ENCODE data around the gene XRCC5. TPM values are rescaled to one million over a fixed set of nuclear protein-coding genes. Genes with fewer than 3 reads are reported as not detected.

The XRCC5 gene
- polyA plus RNA-seq, 5 donors: 229 to 380 (median 295) TPM

DNA sequence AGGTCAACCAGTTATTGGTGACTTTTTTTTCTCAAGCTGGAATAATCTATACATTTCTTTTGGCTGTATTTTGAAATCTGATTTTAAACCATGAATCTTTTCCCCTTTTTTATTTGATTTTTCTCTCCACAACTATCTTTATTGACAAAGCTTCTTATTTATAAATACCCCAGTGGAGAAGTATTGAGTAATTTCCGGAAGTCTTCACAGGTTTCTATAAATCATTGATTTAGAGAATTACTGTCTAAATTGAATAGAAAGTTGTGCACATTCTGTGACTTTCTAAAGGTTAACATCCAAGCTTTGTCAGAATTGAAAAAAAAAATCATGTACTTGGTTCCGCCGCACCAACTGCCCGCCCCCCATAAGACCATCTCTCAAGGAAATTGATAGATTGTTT lies 39.8 kb downstream of the XRCC5 start:
- no peak for DNase-seq

DNA sequence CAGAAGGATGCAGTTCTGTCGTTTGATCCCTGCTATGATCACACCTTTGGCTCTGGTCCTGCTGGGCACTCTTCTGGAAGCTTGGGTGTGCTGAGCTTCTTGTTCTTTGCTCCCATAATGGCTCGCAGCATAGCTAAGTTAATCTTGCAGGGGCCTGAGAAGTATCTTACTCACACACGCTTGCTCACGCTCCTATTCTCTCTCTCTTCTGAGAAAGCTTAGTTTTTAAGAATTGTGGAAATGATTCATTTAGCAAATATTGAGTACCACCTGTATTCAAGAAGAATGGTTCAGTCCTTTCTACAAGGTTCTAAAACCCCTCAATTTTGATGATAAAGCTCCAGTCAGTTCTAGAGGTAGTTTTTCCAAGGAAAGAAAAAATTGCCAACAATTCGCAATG lies 40.6 kb downstream of the XRCC5 start:
- DNase-seq: no peak

DNA sequence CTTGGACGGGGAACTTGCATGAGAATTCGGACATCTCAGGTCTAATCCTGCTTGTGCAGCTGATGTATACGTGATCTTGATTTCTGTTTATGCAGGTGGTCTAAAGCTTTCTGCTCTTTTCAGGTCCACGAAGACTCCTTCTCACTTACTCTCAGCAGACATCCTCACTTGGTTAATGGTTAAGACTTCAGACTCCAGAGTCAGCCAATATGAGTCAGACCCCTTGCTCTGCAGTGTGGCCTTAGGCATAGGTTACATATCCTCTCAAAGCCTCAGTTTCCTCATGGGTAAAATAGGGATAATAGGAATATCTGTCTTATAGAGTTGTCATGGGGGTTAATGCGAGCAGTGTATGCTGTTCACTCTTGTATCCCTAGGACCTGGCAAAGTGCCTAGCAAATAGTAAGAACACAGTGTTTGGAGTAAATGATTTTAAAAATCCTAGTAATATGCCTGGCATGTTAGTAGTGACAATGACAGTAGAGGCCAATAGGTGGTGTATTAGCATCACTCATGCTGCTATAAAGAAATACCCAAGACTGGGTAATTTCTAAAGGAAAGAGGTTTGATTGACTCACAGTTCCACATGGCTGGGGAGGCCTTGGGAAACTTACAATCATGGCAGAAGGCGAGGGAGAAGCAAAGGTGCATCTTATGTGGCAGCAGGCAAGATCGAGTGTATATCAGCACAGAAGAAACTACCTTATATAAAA lies 42.3 kb downstream of the XRCC5 start:
- no peak for DNase-seq

DNA sequence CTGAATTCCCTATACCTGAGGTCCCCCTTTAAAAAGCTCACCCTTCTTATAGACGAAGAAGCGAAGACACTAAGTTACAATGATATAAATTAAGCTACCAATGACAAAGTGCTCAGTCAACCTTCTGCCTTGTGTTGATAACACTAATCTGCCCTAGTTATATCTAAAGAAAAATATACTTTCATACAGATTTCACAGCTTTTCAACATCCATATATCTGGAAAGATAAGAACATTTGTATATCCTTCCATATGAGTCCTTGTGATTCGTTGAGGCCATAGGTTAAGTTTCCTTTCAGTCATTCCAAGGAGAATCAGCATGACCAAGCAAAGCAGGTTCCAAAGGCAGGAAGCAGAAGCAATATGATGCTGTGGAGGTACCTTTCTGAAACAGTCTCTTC lies 46.8 kb downstream of the XRCC5 start:
- DNase-seq: no peak

DNA sequence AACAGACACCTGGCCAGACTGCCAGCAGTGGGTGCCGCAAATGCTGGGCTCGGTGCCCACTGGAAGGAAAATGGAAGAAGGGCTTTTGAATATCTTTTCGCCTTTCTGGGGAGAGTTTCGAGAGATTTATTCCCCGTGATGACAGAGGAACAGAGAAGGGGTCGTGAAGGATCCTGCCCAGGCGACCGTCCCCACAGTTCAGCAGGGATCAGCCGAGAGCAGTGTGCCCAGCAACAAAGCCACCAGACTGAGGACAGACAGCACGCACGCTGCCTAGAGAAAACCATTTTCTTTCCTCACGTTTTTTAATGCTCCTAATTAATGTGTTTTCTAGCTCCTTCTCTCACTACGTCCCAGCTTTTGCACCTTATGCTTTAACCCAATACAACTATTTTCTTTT lies 47.7 kb downstream of the XRCC5 start:
- DNase-seq: no peak

DNA sequence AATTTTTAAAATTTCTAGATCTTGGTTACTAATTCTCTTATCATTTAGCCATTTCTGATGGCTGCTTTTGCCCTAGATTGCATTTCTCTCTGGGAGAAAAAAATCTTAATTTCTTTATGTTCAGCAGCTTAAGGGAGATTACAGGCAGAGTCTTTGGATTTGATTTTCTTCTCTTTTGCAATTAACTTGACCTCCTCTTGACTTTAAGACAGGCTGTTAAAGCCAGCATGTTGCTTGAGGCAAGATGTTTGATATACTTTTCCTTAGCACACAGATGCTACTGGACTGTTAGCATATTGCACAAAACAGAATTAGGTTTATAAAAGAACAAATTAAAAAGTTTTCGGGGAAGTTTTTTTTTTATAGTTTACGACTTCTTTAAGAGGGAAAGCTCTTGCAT lies 50.0 kb downstream of the XRCC5 start:
- DNase-seq: peak; percentile 12 to 14

DNA sequence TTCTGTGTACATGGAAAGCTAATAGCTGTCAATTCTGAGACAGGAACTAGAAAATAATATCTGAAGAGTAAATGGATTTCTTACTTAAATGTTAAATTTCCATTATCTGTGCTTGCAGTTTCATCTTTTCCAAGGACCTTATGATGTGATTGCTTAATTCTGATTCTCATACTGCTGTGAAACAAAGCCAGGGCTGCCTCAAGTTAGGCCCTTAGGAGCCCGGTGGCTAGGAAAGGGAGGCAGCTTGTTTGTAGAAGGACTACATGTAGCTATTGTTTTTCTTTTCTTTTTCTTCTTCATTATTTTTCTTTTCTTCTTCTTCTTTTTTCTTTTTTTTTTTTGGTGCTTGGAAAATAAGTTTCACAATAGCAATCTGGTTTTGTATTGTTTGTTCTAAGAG lies 50.5 kb downstream of the XRCC5 start:
- no peak for DNase-seq

DNA sequence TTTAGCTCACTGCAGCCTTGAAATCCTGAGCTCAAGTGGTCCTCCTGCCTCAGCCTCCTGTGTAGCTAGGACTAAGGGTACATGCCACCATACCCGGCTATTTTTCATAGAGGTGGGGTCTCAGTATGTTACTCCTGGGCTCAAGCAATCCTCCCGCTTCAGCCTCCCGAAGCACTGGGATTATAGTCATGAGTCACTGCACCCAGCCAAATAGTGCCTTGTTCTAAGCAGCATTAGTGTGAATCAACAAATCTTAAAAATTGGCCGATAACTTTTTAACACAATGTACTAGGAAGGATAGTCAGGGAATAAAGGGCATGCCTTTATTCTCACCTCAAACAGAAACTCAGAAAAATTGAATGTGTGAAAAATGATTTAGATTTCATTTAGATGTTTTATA lies 51.6 kb downstream of the XRCC5 start:
- DNase-seq: no peak

DNA sequence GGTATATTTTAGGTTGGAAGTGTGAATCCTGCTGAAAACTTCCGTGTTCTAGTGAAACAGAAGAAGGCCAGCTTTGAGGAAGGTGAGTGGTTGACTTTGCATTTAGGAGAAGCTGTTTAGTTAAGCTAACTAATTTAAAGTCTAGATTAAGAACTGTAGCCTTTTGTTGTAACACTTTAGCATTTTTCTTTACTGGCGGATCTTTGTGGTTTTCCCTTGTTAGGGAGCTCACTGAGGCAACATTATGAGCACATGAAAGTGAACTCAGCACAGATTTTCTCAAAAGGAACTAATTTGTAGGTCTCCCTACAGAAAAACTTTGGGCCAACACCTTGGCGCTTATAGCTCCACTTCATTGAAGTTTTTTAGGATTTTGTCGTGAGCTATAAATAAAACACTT lies 52.8 kb downstream of the XRCC5 start:
- DNase-seq: no peak

DNA sequence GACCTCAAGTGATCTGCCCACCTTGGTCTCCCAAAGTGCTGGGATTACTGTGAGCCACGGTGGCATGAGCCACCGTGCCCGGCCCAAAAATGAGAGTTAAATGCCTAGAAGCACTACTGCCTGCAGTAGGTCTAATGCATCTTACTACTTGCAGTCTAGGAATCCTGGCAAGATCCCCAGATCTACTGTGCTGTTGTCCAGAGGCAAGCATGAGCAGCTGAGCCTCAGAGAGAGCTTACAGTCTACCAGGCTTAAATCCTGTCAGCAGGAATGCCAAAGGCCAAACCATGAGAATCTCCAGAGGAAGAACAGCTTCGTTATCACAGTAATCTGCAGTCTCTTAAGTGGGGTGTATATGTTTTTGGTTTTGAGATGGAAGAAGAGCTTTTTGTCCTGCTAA lies 54.4 kb downstream of the XRCC5 start:
- DNase-seq: no peak

DNA sequence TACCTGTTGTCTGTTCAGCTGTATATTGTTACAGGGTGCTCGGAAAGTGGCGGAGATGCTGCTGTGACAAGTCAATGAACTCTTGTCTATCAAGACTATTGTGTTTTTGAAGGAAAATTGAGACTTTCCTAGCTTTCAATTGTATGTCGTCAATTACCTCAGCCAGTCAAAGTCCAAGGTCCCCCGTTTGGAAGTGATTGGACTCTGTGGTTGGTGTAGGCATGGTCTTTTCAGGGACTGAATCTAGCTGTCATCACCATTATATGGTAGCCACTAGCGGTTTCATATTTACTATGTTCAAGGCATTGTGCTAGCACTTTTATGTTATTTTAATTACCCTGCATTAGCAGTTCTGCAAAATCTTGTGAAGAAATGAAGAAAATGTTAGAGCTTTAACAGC lies 54.9 kb downstream of the XRCC5 start:
- no peak for DNase-seq

DNA sequence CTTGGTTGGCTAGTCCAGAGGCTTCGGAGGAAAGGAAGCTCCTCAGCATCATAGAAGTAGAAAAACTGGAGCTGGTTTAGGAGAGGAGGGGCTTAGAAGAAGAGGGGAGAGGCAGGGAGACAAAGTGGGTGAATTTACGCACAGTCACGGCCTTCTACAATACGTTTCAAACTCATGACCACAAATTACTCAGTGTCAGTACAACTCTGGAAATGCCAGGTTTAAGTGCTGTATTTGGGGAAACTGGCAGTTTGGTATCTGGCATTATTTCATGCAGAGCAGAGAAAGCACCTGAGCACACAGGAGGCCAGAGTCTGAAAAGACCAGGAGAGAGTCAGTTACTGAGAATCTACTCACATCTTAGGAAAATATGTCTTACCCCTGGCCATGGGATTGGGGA lies 55.4 kb downstream of the XRCC5 start:
- no peak for DNase-seq

DNA sequence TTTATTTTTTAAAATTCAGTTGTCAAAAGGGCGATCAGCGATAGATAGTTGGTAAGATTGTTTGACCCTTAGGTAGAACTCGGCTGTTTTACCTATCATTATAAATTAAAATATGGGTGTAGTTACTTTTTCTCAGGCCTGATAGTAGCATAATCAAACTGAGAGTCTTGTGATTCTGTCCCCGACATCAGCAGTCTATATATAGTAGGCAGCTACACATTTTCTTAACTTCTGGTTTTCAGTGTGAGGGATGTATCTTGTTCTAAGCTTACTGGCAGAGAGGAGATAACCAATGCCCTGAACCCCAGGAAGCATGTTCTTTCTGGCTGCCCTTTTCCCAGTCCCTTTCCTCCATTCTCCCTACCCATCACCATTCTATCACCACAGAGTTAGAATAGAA lies 56.6 kb downstream of the XRCC5 start:
- DNase-seq: no peak

DNA sequence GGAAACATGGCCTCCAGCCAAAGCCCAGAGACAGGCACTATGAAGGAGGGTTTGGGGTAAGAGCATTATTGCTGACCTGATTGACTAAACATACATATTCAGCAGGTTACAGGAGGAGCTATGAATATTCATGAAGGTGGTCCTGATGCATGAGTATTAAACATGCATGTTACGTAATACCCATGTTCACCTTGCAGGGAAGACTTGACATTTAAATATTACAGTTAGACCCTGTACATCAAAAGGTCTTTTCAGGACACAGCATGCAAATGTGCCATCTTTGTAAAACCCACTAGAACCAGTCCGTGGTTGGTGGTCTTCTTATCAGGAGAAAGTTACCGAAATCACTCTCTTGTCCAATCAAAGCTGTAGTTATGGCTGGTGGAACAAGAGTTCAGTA lies 59.9 kb downstream of the XRCC5 start:
- DNase-seq: no peak

DNA sequence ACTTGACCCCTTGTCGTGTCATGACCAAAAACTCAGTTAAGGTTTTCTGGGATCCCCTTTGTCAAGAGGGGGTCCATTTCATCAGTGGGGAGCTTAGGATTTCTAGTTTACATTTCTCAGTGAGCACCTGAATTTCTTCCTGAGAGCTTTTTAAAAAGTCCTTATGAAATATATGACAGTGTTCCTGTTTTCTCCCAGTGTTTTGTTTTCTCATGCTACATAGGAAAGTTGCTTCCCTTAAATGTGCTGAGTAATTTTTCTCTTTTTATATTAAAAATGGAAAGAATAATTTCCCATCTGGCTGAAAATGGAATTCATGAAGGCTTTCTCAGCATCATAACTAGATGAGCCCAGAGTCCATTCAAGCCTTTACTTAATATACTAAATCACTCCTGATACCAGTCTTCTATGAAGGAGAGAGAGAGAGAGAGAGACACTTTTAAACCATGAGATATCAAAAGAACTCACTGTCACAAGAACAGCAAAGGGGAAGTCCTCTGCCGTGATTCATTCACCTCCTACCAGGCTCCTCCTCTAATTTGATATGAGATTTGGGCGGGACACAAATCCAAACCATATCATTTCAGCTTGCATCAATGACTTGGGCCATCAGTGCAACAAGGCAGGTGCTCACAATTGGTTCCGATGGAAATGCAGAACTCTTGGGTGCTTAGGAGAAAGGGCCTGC lies 61.1 kb downstream of the XRCC5 start:
- no peak for DNase-seq

DNA sequence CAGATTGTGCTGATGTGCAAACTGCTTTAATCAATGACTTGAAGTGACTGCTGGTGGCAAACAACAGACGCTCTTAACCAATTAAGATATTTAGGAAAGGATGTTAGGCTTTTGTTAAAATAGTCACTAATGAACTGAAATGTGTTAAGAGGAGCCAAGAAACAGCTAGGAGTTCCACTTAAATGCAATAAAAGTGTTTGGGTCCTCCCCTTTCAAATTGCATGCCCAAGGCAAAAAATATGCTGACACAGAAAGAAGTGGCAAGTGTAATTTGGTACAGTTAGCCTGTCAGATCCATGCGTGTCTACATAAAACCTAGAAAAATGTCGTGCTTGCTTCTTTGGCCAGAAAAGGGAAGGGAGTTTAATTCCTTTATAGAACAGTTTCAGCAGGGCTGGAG lies 61.9 kb downstream of the XRCC5 start:
- no peak for DNase-seq

DNA sequence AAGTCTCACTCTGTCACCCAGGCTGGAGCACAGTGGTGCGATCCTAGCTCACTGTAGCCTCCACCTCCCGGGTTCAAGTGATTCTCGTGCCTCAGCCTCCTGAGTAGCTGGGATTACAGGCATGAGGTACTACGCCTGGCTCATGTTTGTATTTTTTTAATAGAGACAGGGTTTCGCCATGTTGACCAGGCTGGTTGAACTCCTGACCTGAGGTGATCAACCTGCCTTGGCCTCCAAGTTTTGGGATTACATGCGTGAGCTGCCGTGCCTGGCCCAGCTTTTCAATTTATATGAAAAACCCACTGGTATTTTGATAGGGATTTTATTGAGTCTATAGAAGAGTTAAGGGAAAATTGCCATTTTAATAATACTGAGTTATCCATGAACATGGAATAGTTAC lies 63.3 kb downstream of the XRCC5 start:
- no peak for DNase-seq

DNA sequence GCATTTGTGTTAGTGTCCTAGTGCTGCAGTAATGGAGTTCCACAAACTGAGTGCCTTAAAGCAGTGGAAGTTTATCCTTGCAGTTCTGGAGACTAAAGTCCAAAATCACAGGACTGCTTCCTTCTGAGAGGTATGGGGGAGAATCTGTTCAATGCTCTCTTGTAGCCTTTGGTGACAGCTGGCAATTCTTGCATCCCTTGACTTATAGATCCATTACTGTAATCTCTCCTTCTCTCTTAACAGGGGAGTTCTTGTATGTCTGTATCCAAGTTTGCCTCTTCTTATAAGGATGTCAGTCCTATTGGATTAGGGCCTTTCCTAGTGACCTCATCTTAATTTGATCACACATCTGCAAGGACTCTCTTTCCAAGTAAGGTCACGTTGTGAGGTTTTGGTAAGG lies 69.9 kb downstream of the XRCC5 start:
- no peak for DNase-seq

DNA sequence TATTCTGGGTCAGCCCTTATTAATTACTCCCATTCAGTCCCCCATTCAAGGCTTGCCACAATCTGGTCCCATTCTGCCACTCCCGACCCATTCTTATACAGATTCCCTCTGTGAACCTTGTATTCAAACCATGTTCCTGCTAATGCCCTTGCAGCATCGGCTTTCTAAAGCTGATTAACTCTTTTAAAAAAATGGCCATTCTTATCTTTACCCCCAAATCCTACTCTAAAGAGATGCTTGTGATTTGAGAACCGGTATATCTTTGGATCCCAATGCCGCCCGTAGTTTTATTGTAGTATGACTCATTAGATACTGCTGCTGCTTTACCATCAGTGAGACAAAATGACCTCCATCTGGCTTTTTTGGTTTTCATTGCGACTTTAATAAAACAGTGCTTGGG lies 72.2 kb downstream of the XRCC5 start:
- DNase-seq: no peak

DNA sequence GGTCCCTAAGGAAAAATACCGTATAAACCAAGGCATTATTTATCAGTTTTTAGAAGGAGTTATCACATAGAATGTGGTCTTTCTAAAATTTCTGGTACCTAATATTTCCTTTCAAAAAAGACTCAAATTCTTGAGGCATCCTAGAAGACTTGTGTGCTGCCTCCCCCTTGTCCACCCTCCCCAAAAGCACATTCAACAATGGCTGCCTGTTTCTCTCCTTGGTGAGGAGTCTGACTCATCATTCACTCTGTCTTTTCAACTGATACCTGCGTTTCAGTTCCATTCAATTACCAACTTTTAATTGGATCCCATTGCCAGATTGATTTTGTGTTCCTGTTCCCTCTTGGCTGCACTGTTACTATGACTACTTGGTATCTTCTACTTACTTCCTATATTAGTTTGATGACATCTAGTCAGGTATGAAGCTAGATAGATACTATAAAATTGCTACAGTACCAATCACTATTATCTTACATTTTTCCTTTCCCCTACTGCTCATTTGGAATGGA lies 72.9 kb downstream of the XRCC5 start:
- no peak for DNase-seq

DNA sequence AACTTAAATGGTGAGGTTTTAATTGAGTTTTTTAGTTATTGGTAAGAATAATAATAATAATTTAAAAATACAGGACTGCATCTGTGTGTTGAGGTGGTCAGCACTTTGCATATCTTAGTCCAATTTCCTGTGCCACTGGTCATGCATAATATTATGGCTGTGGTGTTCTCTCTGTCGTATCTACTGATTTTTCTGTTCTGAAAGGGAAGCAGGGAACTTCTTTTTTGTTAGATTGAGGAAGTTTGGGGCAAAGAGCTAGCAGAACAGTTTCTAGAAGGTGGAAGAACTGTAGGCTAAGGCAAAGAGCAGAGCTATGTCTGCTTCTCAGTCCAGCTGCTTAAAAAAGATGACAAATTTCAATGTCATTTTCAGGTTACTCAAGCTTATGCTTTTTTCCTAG lies 74.3 kb downstream of the XRCC5 start:
- DNase-seq: no peak

DNA sequence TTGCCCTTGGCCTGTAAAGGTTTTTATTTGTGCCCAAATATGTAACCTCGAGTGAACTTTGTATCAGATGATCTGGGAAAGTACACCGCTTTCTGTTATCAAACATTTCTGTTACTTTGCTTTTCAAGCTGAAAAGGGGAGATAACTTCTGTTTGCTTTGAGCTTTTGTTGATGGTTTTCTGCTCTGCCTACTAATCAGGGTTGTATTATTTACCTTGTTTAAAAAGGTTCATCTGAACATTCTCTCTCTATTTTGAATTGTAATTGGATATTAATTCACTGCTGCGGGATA lies 79.4 kb downstream of the XRCC5 start:
- no peak for DNase-seq

DNA sequence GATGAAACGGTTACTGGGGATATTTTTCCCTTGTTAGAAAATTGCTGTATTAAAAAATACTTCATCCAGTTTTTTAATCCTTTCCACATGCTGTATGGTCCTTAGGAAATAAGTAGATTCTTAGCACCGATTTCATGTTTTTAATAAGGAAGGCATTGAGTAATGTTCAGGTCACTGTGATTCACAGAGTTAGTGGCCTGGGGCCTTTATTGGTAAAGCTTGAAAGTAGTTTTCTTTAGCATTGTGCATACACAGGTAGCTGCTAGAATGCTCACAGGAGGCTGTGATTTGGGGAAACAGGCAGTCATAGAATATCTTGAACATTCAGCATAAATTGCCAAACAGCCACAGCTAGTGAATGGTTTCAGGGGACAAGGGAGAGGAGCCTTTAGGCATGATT lies 79.8 kb downstream of the XRCC5 start:
- DNase-seq: no peak

DNA sequence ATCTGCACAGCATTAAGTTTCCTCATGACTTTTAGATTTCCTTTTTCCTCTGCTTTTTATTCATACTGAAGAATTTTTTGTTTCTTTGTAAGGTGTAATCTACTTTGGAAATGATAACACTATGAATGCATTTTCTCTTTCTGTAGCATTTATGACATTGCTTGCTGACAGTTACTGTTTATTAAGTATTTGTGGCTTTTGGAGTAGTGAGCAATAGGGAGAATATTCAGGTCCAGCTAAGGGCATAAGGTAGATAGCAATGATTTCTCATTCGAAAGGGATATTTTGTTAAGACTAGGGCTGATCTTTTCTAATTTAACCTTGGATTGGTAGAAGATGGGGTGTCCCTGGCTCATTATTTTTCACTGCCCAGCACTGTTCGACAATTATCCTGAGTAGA lies 80.3 kb downstream of the XRCC5 start:
- no peak for DNase-seq
